GM12873 (cell line): ENCODE measurements around the gene LRTM2.

Experiments
- TF ChIP-seq, protein P1 (sequence below): IDR thresholded peaks from 2 replicates; pipeline ENCODE4 v1.5.1; 2012; ENCODE audit warnings: low read depth, mild to moderate bottlenecking, moderate library complexity, low read length, control low read depth; ENCODE audit not compliant: insufficient read depth; ENCODE audit errors: missing control alignments

Gene LRTM2

DNA sequence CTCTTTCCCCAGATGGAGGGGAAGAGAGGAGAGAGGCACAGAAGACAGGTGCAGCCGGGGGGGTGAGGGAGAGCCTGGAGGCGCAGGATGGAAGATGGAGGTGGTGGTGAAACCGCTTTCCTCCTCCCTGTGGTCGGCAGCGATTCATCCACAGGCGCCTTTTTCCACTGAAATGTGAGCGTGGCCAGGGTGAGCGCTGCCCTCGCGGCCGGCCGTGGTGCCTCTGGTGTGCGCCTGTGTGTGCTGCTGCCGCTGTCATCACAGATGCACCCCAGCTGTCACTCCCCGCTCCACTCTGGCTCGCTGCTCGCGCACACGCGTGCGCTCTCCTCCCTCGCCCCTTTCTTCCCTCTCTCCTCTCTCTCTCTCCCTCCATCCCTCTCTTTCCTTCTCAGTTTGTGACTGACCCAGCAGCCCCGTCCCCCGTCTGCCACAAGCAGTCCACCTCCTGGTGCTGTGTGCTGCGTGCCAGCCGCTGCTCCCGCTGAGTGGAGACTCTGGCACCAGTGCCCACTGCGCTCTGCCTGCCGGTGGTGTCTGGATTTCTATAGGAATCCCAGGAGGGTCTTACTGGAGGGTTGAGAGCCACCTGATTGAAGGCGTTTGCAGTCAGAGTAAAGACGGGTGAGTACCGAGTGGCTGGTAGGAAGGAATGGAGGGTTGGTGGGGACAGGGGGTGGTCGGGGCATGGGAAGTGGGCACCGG lies at the start of gene LRTM2:
Gene LRTM2, plus strand, starts transcription at position 375 of the 705 bp plus-strand sequence. CDS start 7,584 bp downstream, outside the sequence.
- TF ChIP-seq, protein P1, sequence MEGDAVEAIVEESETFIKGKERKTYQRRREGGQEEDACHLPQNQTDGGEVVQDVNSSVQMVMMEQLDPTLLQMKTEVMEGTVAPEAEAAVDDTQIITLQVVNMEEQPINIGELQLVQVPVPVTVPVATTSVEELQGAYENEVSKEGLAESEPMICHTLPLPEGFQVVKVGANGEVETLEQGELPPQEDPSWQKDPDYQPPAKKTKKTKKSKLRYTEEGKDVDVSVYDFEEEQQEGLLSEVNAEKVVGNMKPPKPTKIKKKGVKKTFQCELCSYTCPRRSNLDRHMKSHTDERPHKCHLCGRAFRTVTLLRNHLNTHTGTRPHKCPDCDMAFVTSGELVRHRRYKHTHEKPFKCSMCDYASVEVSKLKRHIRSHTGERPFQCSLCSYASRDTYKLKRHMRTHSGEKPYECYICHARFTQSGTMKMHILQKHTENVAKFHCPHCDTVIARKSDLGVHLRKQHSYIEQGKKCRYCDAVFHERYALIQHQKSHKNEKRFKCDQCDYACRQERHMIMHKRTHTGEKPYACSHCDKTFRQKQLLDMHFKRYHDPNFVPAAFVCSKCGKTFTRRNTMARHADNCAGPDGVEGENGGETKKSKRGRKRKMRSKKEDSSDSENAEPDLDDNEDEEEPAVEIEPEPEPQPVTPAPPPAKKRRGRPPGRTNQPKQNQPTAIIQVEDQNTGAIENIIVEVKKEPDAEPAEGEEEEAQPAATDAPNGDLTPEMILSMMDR: no peak

DNA sequence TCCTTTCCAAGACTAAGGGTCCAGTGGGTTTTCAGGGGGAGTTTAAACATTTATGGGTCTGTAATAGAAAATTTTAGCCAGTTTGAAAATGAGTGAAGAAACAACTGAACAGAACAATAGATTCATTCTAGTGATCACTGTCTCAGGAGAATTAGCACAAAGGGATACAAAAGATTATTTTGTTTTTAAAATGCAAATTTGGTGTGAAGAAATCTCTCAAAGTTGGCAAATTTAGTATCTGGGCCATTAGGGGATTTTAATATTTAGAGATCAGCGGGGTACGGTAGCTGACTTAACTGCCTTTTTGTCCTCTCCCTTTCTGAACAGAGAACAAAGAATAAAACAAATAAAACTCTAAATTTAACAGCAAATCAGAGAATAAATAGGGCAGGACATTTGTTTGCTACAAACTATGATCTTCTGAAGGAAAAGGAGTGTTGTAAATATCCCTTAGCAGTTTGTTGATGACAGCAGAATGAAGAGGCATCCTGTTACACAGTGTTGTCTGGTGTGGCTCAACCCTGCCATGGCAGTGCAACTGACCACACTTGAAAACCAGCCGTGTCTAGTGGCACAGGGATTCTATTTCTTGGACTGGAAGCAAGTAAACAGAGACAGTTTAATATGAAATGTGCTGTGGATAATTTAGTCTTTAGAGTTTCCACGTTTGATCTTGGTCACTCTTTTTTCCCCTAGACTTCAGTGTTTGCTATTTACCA lies 46.3 kb upstream of the LRTM2 start:
- TF ChIP-seq, protein P1: no peak

DNA sequence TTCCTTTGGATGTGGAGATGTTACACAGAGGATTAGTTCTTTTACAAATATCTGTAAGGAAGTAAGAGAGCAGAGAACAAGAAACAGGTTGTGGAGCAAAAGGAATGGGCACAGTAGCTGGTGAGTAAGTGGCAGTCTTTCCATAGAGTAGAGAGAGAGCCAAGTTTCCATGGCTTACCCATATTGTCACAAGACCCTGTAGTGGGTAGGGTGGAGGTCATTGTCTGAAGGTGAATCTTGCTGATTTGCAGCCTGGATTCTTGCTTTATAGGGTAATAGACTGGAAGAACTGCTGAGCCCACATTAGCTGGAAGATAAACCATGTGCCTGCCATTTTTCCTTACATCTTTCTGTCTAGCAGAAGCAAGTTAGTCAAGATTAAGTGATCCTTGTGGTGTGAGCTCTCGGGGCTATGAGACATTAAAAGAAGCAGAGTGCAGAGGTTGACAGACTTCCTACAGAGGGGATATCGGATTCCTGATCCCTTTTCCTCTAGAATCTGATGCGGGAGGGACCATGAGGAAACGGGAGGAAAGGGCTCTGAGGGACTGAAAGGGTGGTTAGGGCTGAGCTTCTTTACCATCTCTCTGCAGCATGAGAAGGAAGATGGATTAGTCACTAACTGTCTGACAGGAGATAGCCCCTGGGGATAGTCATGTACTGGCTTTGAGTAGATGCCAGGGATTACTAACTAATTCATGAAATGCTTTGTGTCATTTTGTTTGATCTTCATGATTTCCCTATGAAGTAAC lies 44.0 kb upstream of the LRTM2 start:
- TF ChIP-seq, protein P1: no peak

DNA sequence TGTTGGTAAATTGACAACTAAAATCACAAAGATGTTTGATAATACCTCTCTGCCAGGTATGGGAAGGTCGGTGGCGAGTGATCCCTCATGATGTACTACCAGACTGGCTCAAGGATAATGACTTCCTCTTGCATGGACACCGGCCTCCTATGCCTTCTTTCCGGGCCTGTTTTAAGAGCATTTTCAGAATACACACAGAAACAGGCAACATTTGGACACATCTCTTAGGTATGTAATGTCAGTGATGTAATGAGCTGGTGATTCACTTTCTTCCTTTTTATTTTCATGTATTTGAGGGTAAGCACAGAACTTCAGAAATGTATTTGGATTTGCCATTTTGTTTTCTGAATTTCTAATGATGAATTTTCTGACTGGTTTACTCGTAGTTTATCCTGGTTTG lies 42.6 kb upstream of the LRTM2 start:
- TF ChIP-seq, protein P1: no peak

DNA sequence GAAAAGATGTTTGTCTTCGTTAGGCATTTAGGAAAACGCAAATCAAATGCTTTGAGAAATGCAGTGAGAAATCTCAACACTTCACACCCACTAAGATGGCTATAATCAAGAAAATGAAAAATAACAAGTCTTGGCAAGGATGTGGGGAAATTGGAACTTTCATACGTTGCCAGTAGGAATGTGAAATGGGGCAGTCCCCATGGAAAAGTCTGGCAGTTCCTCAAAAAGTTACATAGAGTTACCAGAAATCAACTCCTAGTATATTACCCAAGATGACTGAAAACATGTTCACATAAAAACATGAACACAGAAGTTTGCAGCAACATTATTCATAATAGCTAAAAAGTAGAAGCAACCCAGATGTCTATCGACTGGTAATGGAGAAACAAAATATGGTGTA lies 41.5 kb upstream of the LRTM2 start:
- TF ChIP-seq, protein P1: no peak

GRCh38 chr12:1779783-1780182 lies 40.6 kb upstream of the LRTM2 start:
- TF ChIP-seq, protein P1: no peak

- TF ChIP-seq, protein P1: no peak
These were observed 38.6 kb upstream of the LRTM2 start for GRCh38 chr12:1781772-1782171.
